ENCODE data around the gene PROM1.
A peak's percentile ranks its signal among the peaks of the same experiment; 100 is the strongest.

The PROM1 gene

DNA sequence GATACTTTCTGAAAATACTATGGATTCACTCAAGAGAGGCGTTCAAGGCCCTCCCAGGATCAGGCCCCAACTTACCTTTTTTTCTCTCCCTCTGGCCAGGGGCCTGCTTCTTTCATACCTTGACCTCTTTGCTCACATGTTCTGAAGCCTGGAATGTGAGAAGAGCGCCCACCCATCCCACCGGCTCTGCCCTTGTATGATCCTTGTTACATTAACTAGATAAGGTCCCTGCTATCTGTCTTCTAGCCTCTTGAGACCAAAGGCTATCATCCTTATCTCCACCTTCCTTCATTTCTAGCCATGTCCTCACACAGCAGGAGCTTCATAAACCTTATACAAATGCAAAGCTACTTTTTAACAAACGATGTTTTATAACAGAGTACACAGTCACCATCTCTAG is 45.9 kb downstream of the PROM1 start:
- no peak overlapping the region for H2BK120ac ChIP-seq (ENCODE audit: low read depth, low read length)
- no peak for DNase-seq
- no peak overlapping the region for H3K23ac ChIP-seq (ENCODE audit: low read length in 2 of 2)
- H3K27me3 ChIP-seq (ENCODE audit: control insufficient read depth in 1 of 2, insufficient read depth in 1 of 2, low read length in 2 of 2) = no peaks in the 10 kb centered on the region
- peak overlapping the region; percentile 27 for H2AK5ac ChIP-seq (ENCODE audit: low read length, severe bottlenecking)
- no peak overlapping the region for H3K9ac ChIP-seq (ENCODE audit: low read length)
- H2BK5ac ChIP-seq (ENCODE audit: low read depth, low read length, poor library complexity, severe bottlenecking) = no peak overlapping the region
- no peak overlapping the region for H3K4ac ChIP-seq (ENCODE audit: low read depth in 1 of 2, low read length in 2 of 2)
- no peak overlapping the region for H2BK12ac ChIP-seq (ENCODE audit: low read length in 2 of 2)
- peaks cover 4% of the 10 kb centered on the region for H3K4me1 ChIP-seq (ENCODE audit: control insufficient read depth, insufficient read depth, low read depth, low read length)
- no peak overlapping the region for H3K14ac ChIP-seq (ENCODE audit: low read length in 2 of 2)
- H3K18ac ChIP-seq (ENCODE audit: low read depth in 1 of 2, low read length in 2 of 2) = no peak overlapping the region
- no peaks in the 10 kb centered on the region for H3K79me1 ChIP-seq (replicated peaks; ENCODE audit: low read length, poor library complexity, severe bottlenecking)
- H3K4me2 ChIP-seq (ENCODE audit: low read length, poor library complexity, severe bottlenecking) = no peak overlapping the region
- no peak overlapping the region for H4K91ac ChIP-seq (ENCODE audit: low read length)
- H3K36me3 ChIP-seq (ENCODE audit: control insufficient read depth in 1 of 2, insufficient read depth in 2 of 2, low read depth in 1 of 2, low read length in 2 of 2) = no peaks in the 10 kb centered on the region
- H3K4me3 ChIP-seq (ENCODE audit: insufficient read depth in 1 of 2, low read depth in 1 of 2, low read length in 2 of 2) = no peak overlapping the region
- H3K9me3 ChIP-seq (ENCODE audit: control insufficient read depth, low read length) = no peaks in the 10 kb centered on the region
- H2BK15ac ChIP-seq (ENCODE audit: low read depth, poor library complexity, severe bottlenecking) = no peak overlapping the region
- H3K27ac ChIP-seq (ENCODE audit: low read length, poor library complexity, severe bottlenecking) = no peak overlapping the region
- H4K8ac ChIP-seq (ENCODE audit: low read length) = no peak overlapping the region
- no peak overlapping the region for H2AFZ ChIP-seq (ENCODE audit: low read depth, low read length)
- 76% methylated on average over 4 of the region's 4 CpGs for WGBS

DNA sequence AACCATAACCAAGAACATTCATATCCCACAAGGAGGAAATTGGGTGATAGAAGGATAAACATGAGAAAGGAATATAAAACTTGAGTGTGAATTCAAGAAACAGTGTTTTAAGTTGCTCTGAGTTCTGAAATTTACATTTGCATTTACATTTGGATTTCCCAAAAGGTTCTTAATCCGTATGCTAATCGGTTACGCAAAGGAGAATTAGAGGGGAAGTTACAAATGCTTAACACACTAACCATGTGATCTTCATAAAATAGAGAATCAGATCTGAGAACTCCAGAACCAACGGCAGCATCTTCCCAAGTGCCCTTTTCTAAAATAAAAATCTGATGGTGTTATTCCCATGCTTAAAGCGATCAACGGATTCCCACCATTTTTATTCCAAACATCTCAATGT is 48.0 kb downstream of the PROM1 start:
- DNase-seq = no peak
- H3K4me1 ChIP-seq (ENCODE audit: control insufficient read depth, insufficient read depth, low read depth, low read length) = peaks cover 4% of the 10 kb centered on the region

DNA sequence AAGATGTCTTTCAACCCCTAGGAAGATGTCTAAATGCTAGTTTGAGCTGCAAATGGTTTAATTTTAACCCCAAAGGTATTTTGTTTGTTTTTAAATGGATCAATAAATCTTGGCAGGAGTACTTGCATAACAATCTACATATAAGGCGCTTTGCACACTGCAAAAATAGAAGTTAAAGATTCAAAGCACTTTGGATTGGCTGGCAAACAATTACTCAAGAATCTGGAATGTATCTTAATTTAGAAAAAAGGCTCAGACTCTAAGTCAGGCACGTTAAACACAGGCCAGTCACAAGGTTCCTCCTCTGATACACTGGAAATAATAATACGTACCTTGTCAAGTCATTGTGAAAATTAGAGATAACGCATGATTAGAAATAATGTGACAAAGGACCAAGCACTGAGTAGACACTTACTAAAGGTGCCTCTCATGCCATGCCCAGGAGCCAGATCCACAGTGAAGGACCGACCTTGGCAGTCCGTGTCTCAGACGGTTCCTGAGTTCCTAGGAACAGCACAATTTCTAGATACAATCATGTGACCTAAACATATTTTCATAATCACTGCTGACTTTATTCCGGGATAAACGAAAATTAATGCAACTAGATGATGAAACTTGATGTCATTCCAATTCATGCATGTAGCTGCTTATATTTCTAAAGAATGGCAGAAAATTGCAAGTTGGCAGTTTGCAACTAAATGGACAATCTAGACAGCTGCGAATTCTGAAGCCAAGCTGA is 49.6 kb downstream of the PROM1 start:
- Histone ChIP-seq H3K14ac (ENCODE audit: low read length in 2 of 2) (no peak overlapping the region), H4K91ac (ENCODE audit: low read length) (peak overlapping the region; percentile 52), H3K9me3 (ENCODE audit: control insufficient read depth, low read length) (no peaks in the 10 kb centered on the region), H2BK5ac (ENCODE audit: low read depth, low read length, poor library complexity, severe bottlenecking) (peak overlapping the region; percentile 90), H4K8ac (ENCODE audit: low read length) (peak overlapping the region; percentile 91), H2BK15ac (ENCODE audit: low read depth, poor library complexity, severe bottlenecking) (no peak overlapping the region), H2BK120ac (ENCODE audit: low read depth, low read length) (no peak overlapping the region), H3K79me1 (replicated peaks; ENCODE audit: low read length, poor library complexity, severe bottlenecking) (no peaks in the 10 kb centered on the region), H3K23ac (ENCODE audit: low read length in 2 of 2) (no peak overlapping the region), H3K27ac (ENCODE audit: low read length, poor library complexity, severe bottlenecking) (peak overlapping the region; percentile 99), H3K9ac (ENCODE audit: low read length) (no peak overlapping the region), H2AK5ac (ENCODE audit: low read length, severe bottlenecking) (peak overlapping the region; percentile 86), H3K18ac (ENCODE audit: low read depth in 1 of 2, low read length in 2 of 2) (peak overlapping the region in 1 of 2 experiments; percentile 84), H3K4me1 (ENCODE audit: control insufficient read depth, insufficient read depth, low read depth, low read length) (peaks cover 4% of the 10 kb centered on the region), H3K4me3 (ENCODE audit: insufficient read depth in 1 of 2, low read depth in 1 of 2, low read length in 2 of 2) (no peak overlapping the region), H3K4me2 (ENCODE audit: low read length, poor library complexity, severe bottlenecking) (no peak overlapping the region), H3K36me3 (ENCODE audit: control insufficient read depth in 1 of 2, insufficient read depth in 2 of 2, low read depth in 1 of 2, low read length in 2 of 2) (no peaks in the 10 kb centered on the region), H3K4ac (ENCODE audit: low read depth in 1 of 2, low read length in 2 of 2) (peak overlapping the region in 1 of 2 experiments; percentile 41), H2BK12ac (ENCODE audit: low read length in 2 of 2) (no peak overlapping the region), H3K27me3 (ENCODE audit: control insufficient read depth in 1 of 2, insufficient read depth in 1 of 2, low read length in 2 of 2) (no peaks in the 10 kb centered on the region), H2AFZ (ENCODE audit: low read depth, low read length) (no peak overlapping the region)
- WGBS = 78% methylated on average over 6 of the region's 10 CpGs
- DNase-seq = peak; percentile 74

More for the DNA sequence above, 48.0 kb downstream of the PROM1 start:
- Histone ChIP-seq H3K4me2 (ENCODE audit: low read length, poor library complexity, severe bottlenecking) (no peak overlapping the region), H4K91ac (ENCODE audit: low read length) (no peak overlapping the region), H2BK5ac (ENCODE audit: low read depth, low read length, poor library complexity, severe bottlenecking) (no peak overlapping the region), H2AFZ (ENCODE audit: low read depth, low read length) (no peak overlapping the region), H3K14ac (ENCODE audit: low read length in 2 of 2) (no peak overlapping the region), H3K4me3 (ENCODE audit: insufficient read depth in 1 of 2, low read depth in 1 of 2, low read length in 2 of 2) (no peak overlapping the region), H3K9ac (ENCODE audit: low read length) (no peak overlapping the region), H2BK12ac (ENCODE audit: low read length in 2 of 2) (no peak overlapping the region), H2BK120ac (ENCODE audit: low read depth, low read length) (no peak overlapping the region), H3K27me3 (ENCODE audit: control insufficient read depth in 1 of 2, insufficient read depth in 1 of 2, low read length in 2 of 2) (no peaks in the 10 kb centered on the region), H3K36me3 (ENCODE audit: control insufficient read depth in 1 of 2, insufficient read depth in 2 of 2, low read depth in 1 of 2, low read length in 2 of 2) (no peaks in the 10 kb centered on the region), H2AK5ac (ENCODE audit: low read length, severe bottlenecking) (no peak overlapping the region), H4K8ac (ENCODE audit: low read length) (no peak overlapping the region), H3K4ac (ENCODE audit: low read depth in 1 of 2, low read length in 2 of 2) (no peak overlapping the region), H2BK15ac (ENCODE audit: low read depth, poor library complexity, severe bottlenecking) (no peak overlapping the region), H3K27ac (ENCODE audit: low read length, poor library complexity, severe bottlenecking) (no peak overlapping the region), H3K9me3 (ENCODE audit: control insufficient read depth, low read length) (no peaks in the 10 kb centered on the region), H3K18ac (ENCODE audit: low read depth in 1 of 2, low read length in 2 of 2) (no peak overlapping the region), H3K79me1 (replicated peaks; ENCODE audit: low read length, poor library complexity, severe bottlenecking) (no peaks in the 10 kb centered on the region), H3K23ac (ENCODE audit: low read length in 2 of 2) (no peak overlapping the region)
- WGBS = 97% methylated on average over 6 of the region's 6 CpGs

DNA sequence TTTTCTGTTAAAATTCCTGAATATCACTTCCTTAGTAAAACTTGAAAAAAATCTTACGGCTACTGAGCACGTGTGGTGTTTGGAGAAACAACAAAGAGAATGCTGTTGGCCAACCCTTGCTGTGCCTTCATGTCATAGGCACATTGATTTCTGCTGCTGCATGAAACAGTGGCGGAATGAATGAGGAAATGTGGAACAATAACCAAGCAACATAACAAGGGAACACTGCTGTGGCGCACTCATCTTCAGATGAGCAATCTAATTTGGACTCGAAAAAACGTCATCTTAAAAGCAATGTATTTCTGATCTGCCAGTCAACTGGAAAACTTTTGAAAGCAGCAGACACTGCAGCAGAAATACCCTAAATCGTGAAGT is 51.4 kb downstream of the PROM1 start:
- H3K27me3 ChIP-seq (ENCODE audit: control insufficient read depth in 1 of 2, insufficient read depth in 1 of 2, low read length in 2 of 2) = no peaks in the 10 kb centered on the region
- no peak for DNase-seq
- no peak overlapping the region for H3K9ac ChIP-seq (ENCODE audit: low read length)
- no peak overlapping the region for H4K91ac ChIP-seq (ENCODE audit: low read length)
- H3K14ac ChIP-seq (ENCODE audit: low read length in 2 of 2) = no peak overlapping the region
- H2BK12ac ChIP-seq (ENCODE audit: low read length in 2 of 2) = peak overlapping the region in 1 of 2 experiments; percentile 71
- H3K36me3 ChIP-seq (ENCODE audit: control insufficient read depth in 1 of 2, insufficient read depth in 2 of 2, low read depth in 1 of 2, low read length in 2 of 2) = no peaks in the 10 kb centered on the region
- no peak overlapping the region for H3K4ac ChIP-seq (ENCODE audit: low read depth in 1 of 2, low read length in 2 of 2)
- no peak overlapping the region for H3K4me2 ChIP-seq (ENCODE audit: low read length, poor library complexity, severe bottlenecking)
- H3K4me3 ChIP-seq (ENCODE audit: insufficient read depth in 1 of 2, low read depth in 1 of 2, low read length in 2 of 2) = no peak overlapping the region
- H2BK15ac ChIP-seq (ENCODE audit: low read depth, poor library complexity, severe bottlenecking) = no peak overlapping the region
- H3K23ac ChIP-seq (ENCODE audit: low read length in 2 of 2) = no peak overlapping the region
- 80% methylated on average over 7 of the region's 7 CpGs for WGBS
- peak overlapping the region; percentile 11 for H2BK5ac ChIP-seq (ENCODE audit: low read depth, low read length, poor library complexity, severe bottlenecking)
- H2BK120ac ChIP-seq (ENCODE audit: low read depth, low read length) = no peak overlapping the region
- no peak overlapping the region for H4K8ac ChIP-seq (ENCODE audit: low read length)
- no peaks in the 10 kb centered on the region for H3K9me3 ChIP-seq (ENCODE audit: control insufficient read depth, low read length)
- peak overlapping the region in 1 of 2 experiments; percentile 78 for H3K18ac ChIP-seq (ENCODE audit: low read depth in 1 of 2, low read length in 2 of 2)
- H3K4me1 ChIP-seq (ENCODE audit: control insufficient read depth, insufficient read depth, low read depth, low read length) = peaks cover 4% of the 10 kb centered on the region
- peak overlapping the region; percentile 85 for H2AK5ac ChIP-seq (ENCODE audit: low read length, severe bottlenecking)
- H3K27ac ChIP-seq (ENCODE audit: low read length, poor library complexity, severe bottlenecking) = peak overlapping the region; percentile 86
- no peaks in the 10 kb centered on the region for H3K79me1 ChIP-seq (replicated peaks; ENCODE audit: low read length, poor library complexity, severe bottlenecking)
- no peak overlapping the region for H2AFZ ChIP-seq (ENCODE audit: low read depth, low read length)
